IPS-11a (cell line): ENCODE results near the gene COX4I1.
"Not testable (repeated sequence)": the region's sequence is repeated elsewhere in the genome, so short reads cannot be mapped to it uniquely, and the experiment has no call there.

Experiments used
- H3K4me3 ChIP-seq: one replicate; pipeline ENCODE4 v1.5.1; 2013; ENCODE audit warnings: low read depth, low read length, control low read depth

COX4I1 gene

DNA sequence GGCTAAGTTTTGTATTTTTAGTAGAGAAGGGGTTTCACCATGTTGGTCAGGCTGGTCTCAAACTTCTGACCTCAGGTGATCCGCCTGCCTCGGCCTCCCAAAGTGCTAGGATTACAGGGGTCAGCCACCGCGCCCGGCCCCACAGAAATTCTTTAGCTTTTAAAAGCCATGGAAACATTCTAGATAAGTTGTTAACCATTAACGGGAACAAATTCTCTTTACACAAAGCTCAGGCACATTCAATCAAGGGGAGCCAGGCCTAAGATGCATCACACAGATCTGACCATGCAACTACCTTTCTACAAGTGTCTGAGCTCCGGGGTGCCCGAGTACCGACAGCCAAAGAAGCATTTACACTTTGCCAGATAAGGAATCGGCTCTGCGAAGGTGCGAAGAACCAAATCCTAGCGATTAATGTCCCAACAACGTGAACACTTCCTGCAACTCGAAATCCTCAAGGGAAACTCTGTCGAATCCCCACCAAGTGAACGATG lies 1.2 kb upstream of the COX4I1 start:
- H3K4me3 ChIP-seq = peak overlapping the region; percentile 93

DNA sequence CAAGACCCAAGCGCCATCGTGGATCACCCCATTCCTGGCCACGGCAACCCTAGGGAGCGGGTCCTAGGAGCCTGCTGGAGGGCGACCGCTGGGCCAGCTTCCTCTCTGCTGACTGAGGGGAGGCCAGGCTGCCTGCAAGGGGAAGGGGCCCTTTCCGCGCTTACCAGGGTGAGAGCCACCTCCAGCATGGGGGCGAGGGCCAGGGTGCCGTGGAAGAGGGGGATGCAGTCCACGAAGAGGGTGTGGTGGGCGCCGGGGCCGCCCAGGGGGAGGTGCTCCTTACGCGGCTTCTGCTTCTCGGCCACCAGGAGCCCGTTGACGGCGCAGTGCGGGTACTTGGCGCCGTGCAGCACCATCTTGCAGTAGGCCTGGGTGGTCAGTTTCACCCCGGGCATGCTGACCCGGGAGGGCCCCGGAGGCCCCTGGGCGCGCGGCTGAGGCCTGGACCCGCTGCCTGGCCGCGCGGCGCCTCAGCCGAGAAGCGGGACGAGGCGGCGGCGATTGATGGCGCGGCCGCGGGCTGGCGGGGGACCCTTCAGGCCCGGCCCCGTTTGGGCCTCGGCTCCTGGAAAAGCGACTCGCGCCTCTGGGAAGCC lies 496 bp upstream of the COX4I1 start:
- peak overlapping the region; percentile 93 for H3K4me3 ChIP-seq

DNA sequence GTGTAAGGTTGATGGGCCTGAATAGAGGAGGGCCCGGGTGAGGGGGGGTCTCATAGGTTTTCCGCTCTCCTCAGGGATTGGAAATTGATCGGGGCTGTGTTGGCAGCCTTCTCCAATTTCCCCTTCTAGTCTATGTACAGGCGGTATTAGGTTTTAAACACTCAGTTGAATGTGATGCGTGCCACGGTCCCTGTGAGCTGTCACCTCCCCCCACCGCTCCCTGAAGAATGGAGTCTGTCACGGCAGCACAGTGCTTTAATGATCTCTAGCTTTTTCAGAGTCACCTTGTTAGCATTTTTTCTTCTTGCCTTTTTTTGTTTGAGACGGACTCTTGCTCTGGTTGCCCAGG lies 800 bp downstream of the COX4I1 start:
- H3K4me3 ChIP-seq = peak overlapping the region; percentile 93

DNA sequence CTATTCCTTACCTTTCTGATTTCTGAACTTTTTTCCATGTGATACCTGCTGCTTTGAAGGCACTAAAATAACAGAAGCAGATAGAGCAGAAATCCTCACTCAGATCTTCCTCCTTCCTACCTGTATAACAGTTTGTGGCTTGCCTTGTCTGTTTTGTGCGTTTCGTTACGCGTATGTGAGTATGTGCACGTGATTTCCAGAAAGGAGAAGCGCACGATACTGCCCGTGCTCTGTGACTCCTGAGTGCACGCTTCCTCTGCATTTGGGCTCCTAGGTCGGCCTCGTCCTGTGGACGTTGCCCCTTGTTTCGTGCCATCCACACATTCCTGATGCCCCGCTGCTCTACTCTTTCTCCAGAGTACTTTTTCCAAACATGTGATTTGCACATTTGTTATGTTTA lies 4.1 kb downstream of the COX4I1 start:
- no peak overlapping the region for H3K4me3 ChIP-seq

DNA sequence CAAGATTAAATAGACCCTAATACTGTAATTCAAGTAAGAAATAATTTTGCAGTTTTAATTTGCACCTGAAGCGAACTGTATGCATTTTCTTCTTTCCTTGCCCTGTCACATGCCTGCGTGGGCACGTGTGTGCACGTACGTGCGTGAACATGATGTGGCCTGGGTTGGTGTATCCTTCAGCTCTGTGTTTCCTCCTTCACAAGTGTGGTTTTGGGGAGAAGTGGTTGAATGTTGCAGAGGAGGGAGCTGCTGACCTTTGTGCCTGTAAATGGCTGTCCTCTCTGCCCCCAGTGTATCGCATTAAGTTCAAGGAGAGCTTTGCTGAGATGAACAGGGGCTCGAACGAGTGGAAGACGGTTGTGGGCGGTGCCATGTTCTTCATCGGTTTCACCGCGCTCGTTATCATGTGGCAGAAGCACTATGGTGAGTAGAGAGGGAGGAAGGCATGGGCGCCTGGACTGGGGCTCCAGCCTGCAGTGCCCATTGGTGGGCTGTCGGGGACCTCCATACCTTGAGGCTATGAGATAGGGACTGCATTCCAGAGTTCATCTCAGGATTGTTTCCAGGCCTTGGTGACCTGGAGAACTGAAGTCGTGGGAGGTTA lies 6.0 kb downstream of the COX4I1 start:
- no peak overlapping the region for H3K4me3 ChIP-seq

DNA sequence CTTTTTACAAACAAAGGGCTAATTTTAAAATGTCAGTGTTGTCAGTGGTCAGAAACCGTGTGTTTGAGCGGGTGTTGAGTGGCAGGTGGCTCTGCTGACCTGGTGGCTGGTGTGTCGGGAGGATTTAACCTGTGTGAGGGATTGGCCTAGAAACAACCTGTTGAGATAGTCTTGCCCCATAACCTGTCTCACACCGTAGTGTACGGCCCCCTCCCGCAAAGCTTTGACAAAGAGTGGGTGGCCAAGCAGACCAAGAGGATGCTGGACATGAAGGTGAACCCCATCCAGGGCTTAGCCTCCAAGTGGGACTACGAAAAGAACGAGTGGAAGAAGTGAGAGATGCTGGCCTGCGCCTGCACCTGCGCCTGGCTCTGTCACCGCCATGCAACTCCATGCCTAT lies 7.0 kb downstream of the COX4I1 start:
- no peak overlapping the region for H3K4me3 ChIP-seq

DNA sequence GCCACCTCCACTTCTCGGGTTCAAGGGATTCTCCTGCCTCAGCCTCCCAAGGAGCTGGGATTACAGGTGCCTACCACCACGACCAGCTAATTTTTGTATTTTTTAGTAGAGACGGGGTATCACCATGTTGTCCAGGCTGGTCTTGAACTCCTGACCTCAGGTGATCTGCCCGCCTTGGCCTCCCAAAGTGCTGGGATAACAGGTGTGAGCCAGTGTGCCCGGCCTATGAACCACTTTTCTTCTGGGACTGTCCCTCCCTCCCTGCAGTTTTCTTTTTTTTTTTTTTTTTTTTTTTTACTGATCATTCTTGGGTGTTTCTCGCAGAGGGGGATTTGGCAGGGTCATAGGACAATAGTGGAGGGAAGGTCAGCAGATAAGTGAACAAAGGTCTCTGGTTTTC lies 7.8 kb downstream of the COX4I1 start:
- H3K4me3 ChIP-seq = not testable (repeated sequence)

DNA sequence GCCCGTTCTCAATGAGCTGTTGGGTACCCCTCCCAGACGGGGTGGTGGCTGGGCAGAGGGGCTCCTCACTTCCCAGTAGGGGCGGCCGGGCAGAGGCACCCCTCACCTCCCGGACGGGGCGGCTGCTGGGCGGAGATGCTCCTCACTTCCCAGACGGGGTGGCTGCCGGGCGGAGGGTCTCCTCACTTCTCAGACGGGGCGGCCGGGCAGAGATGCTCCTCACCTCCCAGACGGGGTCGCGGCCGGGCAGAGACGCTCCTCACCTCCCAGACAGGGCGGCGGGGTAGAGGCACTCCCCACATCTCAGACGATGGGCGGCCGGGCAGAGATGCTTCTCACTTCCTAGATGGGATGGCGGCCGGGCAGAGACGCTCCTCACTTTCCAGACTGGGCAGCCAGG lies 8.6 kb downstream of the COX4I1 start:
- H3K4me3 ChIP-seq = not testable (repeated sequence)

DNA sequence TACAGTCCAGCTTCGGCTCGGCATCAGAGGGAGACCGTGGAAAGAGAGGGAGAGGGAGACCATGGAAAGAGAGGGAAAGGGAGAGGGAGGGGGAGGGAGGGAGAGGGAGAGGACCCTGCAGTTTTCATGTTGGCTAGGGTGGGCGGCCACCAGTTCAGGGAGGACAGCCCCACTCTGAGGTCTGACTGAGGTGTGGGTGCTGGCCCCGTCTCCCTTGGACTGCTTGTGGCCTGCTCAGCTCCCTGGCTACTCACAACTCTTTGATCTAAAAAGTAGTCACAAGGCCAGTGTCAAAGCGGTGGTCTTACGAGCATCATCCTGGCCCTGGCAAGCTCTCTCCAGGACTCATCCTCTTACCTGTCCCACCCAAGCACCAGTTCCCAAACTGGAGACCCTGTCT lies 9.4 kb downstream of the COX4I1 start:
- no peak overlapping the region for H3K4me3 ChIP-seq

DNA sequence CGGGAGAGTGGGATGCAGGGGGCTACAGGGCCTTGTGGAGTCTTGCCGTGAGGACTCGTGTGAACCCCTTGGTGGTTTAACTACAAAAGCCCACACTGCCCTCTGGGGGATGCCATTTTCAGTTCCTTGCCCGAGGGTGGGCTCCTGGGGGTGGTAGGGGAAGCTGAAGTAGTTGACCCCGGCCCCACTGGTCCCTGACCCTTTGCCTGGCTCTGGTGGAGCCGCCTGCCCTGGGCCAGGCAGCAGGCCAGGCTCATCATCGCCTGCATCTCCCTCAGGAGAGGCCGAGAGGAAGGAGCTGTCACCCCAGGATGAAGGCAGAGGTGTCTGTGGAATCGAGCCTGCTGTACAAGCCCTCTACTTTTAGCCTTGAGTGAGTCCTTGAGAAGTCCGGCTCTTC lies 10.2 kb downstream of the COX4I1 start:
- H3K4me3 ChIP-seq = no peak overlapping the region

DNA sequence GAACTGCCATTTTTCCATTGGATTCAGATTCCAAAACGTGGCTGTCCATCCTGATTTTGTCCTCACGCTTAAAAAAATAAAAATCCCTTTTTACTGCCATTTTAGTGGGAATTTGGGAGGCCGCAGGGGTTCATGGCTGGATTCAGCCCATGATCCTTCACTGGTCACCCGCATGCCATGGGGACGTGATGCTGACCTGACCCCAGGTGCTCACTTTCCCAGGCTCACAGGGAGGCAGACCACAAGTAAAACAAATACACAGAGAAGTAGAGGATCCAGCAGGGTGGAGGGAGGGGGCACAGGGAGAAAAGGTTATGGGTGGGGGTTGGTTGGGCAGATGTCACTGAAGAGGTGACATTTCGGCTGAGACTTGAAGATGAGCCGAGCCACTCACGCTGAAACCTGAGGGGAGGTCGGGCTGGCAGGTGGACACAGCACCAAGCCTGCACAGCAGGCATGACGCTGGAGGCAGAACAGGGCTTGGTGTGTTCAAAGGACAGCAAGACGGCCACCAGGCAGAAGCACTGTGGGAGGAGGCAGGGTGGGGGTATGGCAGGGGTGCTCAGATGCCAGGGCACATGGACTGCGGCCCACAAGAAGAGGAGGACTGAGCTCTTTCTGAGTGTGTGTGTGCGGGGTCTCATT lies 10.7 kb downstream of the COX4I1 start:
- H3K4me3 ChIP-seq = no peak overlapping the region

DNA sequence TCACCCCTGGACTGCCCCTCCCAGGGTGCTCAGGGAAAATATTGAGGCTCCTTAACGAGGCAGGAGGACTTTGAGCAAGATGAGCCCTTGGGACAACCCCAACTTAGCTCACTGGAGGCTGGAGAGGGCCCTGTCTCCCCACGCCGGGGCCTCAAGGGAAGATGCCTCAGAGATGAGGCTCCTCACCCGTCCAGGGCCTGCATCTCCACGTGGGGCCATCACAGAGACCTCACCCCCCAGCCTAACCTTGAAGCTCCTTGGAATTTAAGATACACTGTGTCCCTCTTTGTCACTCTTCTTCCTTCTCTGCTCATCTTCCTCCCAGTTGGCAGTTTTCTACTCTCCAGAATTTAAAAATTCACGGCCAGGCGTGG lies 11.2 kb downstream of the COX4I1 start:
- H3K4me3 ChIP-seq = no peak overlapping the region

DNA sequence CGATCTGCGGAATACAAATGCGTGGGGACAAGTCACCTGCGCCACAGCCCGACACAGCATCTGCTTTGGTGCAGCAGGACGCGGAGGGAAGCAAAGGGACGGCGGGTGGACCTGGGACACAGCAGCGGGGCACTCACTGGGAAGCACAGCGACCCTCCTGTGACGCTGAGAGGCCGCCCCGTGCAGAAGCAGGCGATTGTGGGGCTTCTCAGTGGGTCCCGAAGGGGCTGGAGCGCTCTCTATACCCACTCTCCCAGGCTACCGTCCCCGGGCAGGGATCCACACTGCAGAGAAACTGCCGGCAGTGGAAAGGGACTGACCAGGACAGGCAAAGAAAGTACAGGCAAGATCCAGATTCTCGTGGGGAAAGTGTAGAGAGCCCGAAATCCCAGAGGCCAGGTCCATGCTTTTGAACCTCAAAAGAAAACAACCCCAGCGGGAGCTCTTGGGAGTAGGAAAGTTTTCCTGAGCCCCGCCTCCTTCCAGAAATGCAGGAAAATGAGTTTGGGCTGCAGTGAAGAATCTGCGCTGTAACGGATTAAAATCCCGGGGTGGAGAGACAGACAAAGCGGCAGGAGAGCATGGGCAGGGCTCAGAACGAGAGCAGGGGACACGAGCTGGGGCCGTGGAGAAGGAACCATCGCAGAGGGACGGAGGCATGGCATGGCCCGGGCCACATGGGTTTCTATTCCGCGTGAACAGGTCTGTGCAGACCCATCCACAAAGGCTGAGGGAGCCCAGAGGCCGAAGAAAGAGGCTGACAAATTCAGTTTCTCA lies 12.7 kb downstream of the COX4I1 start:
- H3K4me3 ChIP-seq = no peak overlapping the region

DNA sequence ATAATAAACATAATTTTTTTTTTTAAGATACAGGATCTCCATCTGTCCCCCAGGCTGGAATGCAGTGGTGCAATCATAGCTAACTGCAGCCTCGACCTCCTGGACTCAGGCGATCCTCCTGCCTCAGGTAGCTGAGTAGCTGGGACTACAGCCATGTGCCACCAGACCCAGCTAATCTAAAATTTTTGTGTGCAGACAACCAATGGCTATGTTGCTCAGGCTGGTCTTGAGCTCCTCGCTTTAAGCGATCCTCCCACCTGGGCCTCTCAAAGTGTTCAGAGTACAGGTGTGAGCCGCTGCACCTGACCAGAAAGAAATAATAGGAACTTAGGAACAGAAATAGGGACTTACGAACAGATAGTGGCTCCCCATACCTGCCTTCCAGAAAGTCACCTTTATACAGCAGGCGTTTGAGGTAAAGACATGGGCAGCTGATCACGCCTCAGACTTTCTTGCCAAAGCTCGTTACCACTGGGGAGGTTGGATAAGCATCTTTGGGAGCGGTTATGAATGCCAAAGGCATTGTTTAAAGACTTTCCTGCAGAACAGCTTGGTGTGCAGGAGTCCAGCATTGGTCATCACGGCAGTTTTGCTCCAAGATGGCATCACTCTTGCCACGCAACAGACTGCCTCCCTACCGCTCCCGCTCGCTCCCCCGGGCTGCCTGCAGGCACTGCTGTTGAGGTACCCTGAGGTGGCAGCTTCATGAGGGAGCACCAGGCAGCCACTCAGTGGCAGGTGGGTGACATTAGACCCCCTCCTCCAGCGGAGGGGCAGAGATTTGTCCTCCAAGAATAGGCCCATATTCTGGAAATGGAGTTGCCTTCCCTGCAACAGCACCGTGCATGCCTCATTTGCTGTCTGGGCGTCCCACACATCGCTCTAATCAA lies 13.6 kb downstream of the COX4I1 start:
- no peak overlapping the region for H3K4me3 ChIP-seq

DNA sequence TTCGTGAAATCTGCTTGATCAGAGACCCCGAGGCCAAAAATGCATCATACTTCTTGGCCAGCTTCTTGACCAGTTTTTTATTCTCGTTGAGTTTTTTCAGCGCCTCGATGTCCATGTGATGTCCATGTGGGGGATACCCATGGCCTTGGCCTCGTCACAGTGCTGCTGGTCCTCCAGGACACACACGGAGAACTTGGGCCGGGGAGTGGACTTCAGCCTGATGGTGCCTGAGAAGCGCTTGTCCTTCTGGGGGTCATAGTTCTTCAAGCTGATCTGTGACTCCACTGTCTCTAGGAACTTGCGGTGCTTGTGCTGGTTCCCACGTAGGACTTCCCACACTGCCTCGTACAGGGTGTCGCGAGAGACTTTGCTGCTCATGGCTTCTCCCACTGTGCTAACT lies 16.7 kb downstream of the COX4I1 start:
- H3K4me3 ChIP-seq = no peak overlapping the region

DNA sequence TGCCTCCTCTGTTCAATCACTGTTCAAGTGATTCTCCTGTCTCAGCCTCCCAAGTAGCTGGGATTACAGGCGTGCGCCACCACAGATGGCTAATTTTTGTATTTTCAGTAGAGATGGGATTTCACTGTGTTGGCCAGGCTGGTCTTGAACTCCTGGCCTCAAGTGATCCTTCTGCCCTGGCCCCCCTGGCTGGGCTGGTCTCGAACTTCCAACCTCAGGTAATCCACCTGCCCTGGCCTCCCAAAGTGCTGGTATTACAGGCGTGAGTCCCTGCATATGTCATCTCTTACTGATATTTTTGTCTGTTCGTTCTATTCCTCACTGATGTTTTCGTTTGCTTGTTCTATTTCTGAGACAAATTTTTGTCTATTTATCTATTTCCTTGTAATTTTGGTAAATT lies 17.7 kb downstream of the COX4I1 start:
- not testable (repeated sequence) for H3K4me3 ChIP-seq

DNA sequence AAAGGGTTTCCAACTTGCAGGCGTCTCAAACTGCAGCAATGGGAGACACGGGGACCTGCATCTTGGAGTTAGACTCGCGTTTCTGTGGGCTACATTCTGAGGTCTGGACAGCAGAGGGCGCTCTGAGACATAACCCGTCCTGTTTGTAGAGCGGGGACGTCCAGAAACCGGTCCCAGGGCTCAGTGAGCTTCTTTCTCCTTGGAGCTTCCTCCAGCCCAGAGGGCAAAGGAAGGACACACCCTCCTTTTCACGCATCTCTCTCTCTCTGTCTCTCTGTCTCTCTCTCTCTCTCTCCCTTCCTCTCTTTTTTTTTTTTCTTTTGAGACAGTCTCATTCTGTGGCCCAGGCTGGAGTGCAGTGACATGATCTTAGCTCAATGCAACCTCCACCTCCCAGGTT lies 19.8 kb downstream of the COX4I1 start:
- no peak overlapping the region for H3K4me3 ChIP-seq

DNA sequence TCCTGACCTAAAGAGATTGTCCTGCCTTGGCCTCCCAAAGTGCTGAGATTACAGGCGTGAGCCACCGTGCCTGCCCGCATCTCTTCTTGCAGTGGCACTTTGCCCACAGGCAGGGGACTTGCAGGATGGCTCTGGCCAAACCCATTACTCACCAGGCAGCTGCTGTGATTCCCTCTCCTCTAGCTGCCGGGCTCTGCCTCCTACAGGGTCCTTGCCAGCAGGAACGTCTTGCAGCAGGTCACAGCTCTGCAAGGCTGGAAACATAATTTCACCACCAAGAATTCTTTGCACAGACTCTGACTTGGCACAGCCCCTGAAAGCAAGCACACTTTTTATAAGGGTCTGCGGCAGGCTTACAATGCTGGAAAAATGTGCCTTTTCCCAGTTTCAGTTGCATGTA lies 20.3 kb downstream of the COX4I1 start:
- no peak overlapping the region for H3K4me3 ChIP-seq

DNA sequence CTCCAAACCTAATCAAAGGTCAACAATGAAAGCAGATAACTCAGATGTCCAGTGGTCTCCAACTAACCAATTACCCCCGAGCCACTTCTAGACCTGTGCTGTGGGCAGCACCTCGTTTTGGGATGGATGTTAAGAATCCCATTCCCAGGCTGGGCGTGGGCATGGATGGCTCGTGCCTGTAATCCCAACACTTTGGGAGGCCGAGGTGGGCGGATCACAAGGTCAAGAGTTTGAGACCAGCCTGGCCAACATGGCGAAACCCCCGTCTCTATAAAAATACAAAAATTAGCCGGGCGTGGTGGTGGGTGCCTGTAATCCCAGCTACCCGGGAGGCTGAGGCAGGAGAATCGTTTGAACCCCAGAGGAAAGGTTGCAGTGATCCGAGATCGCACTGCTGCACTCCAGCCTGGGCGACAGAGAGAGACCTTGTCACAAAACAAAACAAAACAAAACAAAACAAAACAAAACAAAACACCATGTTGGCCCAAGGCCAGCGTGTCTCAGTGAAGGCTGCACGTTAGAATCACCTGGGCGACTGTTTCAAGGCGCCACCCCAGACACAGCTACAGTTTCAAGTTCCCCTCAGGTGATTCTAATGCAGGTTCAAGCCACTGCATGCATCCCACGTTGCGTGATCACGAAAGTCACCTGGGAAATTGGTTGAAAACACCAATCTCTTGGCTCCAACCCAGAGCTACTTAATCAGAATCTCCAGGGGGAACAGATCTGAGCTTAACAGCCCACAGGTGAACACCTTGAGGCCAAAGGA lies 21.3 kb downstream of the COX4I1 start:
- no peak overlapping the region for H3K4me3 ChIP-seq
